NOMO-1 treated with dmso at 0.1 percent for 144 hours (cell line): ENCODE results near the gene SIN3B.
"Not testable (repeated sequence)": the region's sequence is repeated elsewhere in the genome, so short reads cannot be mapped to it uniquely, and the experiment has no call there.

Source experiments
- DNase-seq: peaks from one replicate; lab custom pipeline; 2025; ENCODE audit not compliant: unreplicated experiment; lab: John Stamatoyannopoulos, UW

The SIN3B gene

DNA sequence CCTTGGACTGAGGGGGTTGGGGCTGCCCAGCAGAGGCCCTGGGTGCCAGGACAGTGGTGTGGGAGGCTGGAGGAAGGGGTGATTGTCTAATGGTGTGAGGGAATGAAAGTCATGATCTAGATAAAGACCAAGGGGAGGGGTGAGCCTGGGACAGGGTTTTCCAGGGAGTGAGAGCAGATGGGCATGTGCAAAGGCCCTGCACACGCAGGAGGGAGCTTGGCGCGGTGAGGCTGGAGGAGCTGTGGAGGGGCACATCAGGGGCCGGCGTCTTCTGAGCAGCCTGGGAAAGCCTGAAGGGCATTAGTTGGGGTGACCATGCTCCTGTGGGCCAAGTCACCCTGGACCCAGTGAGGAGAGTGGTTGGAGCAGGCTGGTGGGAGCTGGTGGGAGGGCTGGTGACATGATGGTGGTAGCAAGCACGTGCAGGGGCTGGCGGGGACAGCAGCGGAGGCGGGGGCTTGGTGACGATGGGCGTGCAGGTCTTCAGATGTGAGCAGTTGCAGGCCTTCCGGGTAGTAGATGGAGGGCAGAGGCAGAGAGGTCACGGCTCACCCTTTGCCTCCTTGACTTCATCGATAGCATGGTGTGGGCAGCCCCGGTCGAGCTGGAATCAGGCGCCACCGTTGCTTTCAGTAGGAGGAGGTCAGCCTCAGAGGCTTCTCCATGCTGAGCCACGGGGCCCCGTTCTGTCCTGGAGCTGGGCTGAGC is 39.4 kb downstream of the SIN3B start:
- no peak for DNase-seq

DNA sequence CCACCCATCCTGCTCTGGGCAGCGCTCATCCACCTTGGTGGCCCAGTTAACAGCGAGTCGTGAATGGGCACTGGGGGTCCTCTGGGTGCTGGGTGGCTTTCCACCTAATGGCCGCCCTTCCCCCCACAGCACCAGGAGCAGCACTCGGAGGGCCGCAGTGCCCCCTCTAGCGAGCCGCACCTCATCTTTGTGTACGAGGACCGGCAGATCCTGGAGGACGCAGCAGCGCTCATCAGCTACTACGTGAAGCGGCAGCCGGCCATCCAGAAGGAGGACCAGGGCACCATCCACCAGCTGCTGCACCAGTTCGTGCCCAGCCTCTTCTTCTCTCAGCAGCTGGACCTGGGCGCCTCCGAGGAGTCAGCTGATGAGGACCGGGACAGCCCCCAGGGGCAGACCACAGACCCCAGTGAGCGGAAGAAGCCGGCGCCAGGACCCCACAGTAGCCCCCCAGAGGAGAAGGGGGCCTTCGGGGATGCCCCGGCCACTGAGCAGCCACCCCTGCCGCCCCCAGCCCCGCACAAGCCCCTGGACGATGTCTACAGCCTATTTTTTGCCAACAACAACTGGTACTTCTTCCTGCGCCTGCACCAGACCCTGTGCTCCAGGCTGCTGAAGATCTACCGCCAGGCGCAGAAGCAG is 40.3 kb downstream of the SIN3B start:
- no peak for DNase-seq

GRCh38 chr19:16871871-16872270 is 42.7 kb downstream of the SIN3B start:
- no peak for DNase-seq

GRCh38 chr19:16872728-16873127 is 43.5 kb downstream of the SIN3B start:
- DNase-seq = no peak

- no peak for DNase-seq
Observed at GRCh38 chr19:16873594-16873993, 44.4 kb downstream of the SIN3B start.

DNA sequence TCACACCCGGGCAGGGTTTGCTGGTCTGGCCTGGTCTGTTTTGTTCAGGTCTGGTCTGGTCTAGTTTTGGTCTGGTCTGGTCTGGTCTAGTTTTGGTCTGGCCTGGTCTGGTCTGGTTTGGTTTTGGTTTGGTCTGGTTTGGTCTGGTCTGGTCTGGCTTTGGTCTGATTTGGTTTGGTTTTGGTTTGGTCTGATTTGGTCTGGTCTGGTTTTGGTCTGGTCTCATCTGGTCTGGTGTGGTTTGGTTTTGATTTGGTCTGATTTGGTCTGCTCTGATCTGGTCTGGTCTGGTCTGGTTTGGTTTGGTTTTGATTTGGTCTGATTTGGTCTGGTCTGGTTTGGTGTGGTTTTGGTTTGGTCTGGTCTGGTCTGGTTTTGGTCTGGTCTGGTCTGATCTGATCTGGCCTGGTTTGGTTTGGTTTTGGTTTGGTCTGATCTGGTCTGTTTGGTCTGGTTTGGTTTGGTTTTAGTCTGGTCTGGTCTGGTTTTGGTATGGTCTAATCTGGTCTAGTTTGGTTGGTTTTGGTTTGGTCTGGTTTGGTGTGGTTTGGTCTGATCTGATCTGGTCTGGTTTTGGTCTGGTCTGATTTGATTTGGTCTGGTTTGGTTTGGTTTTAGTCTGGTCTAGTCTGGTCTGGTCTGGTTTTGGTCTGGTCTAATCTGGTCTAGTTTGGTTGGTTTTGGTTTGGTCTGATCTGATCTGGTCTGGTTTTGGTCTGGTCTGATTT is 45.2 kb downstream of the SIN3B start:
- DNase-seq = no peak

GRCh38 chr19:16874978-16875299 is 45.7 kb downstream of the SIN3B start:
- not testable (repeated sequence) for DNase-seq

GRCh38 chr19:16875584-16876555 is 46.7 kb downstream of the SIN3B start:
- no peak for DNase-seq

DNA sequence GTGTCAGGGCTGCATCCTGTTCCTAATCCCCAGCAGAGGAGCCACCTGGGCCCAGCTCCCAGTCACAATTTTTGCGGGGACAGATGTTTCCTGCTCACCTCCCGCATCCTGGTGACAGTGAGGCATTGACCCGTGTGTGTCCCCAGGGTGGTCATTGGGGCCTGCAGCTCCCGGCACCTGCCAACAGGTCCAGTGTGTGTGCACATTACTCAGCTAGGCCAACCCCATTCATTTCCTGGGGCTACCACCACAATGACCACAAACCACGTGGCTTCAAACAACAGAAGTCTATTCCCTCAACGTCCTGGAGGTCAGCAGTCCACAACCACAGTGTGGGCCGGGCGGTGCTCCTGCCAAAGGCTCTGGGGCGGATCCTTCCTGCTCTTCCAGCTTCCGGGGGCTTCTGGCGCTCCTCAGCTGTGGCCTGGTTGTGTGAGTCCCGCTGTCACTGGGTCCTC is 47.7 kb downstream of the SIN3B start:
- no peak for DNase-seq

DNA sequence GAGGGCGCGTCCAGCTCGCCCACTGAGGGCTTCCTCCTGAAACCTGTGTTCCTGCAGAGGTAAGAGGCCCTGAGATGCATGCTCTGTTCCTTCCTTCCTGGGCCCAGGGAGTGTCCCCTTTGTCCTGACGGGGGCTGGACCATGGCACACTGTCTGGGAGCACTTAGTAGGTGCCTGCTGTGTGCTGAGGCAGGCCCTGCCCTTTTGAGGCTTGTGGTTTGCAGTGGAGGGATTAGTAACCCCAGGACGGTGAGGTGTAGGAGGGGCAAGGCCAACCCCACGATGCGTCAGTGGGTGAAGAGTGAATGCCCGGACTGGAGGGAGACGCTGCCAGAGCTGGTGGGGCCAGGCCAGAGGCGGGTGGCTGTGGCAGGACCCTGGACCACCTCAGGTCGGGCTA is 48.4 kb downstream of the SIN3B start:
- DNase-seq = no peak

- DNase-seq = no peak
Observed at GRCh38 chr19:16878181-16878965, 49.2 kb downstream of the SIN3B start.

DNA sequence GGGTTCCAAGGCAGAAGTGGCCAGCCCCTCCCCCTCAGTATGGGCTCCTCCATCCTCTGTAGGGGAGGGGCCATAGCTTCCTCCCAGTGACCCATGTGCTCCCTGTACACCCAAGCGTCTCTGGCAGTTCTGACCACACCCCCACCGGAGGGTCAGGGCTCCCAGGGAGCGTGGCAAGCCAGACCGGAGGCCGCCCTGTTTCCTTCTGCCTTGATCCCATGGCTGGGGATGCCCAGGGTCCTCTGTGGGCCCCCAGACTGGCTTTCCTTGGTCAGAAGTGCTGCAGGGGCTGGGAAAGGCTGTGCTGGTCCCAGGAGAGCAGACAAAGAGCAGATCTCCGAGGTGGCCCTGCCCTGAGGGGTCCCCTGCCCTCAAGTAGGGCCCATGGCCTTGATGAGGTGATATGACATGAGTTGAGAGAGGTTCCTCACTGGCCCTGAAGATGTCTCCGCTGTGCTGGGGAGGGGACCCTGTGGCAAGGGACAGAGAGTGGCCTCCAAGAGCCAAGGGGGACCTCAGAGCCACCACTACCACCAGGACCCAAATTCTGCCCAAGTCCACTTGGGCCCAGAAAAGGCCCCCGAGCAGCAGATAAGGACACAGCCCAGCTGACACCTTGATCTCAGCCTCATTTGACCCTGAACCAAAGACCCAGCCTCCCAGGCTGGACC is 51.8 kb downstream of the SIN3B start:
- no peak for DNase-seq

- no peak for DNase-seq
Observed at GRCh38 chr19:16882146-16882545, 52.9 kb downstream of the SIN3B start.

DNA sequence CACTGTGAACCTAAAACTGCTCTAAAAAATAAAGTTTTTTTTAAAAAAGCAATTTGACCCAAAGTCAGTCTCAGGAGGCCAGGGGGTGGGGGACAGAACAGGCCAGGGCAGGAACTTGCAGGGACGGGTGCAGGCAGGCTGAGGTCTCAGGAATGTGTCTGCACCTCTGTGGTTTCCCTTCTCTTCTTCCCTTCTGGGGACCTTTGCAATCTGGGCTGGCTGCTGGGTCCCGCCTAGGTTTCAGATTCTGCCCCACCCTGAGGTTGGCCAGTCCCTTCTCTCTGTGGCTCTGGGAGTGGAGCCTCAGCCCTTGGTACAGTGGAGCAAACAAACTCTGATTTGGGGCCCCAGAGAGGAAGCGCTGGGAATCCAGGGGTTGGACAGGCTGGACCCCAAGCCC is 54.3 kb downstream of the SIN3B start:
- no peak for DNase-seq

DNA sequence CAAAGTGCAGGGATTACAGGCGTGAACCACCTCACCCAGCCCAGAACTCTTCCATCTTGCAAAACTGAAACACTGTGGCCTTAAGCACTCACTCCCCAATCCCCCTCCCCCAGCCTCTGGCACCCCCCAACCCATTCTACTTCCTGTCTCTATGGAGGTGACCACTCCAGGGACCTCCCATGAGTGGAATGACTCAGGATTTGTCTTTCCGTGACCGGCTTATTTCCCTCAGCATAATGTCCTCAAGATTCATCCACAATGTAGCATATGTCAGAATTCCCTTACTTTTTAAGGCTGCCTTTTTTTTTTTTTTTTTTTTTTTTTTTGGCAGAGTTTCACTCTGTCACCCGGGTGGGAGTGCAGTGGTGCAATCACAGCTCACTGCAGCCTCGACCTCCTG is 56.0 kb downstream of the SIN3B start:
- no peak for DNase-seq

GRCh38 chr19:16886305-16886880 is 57.2 kb downstream of the SIN3B start:
- DNase-seq = no peak

- no peak for DNase-seq
Observed at GRCh38 chr19:16887353-16888265, 58.4 kb downstream of the SIN3B start.

DNA sequence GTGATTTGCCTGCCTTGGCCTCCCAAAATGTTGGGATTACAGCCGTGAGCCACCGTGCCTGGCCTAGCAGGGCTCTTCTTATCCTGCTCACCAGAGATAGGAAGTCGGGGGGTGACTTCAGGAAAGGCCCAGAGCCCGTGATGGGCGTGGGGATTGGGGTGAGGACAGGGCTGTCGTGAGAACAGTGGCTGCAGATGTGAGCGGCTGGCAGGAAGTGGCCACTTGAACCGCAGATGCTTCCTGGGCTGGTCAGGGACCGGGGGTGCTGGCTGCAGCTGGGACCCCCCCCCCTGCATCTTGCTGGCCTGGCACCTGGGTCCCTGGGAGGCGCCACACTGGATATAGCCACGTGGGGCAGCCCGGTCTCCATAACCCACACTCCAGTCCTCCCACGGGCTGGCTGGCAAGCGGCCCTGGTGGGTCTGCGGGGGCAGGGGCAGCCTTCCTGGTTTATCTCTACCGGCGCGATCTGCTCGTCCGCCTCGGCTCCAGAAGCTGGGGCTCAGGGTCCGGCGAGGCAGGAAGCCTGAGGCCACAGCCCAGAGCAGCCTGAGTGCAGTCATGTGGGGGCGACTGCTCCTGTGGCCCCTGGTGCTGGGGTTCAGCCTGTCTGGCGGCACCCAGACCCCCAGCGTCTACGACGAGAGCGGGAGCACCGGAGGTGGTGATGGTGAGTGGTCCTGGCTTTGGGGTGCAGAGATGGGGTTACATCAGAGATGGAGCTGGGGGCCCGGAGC is 59.6 kb downstream of the SIN3B start, which contains the start of gene F2RL3:
TSS of gene F2RL3 (plus strand) at position 371 of the 737 bp plus-strand sequence. CDS start at position 562, 191 bp downstream.
- DNase-seq = no peak
